Stimulated activated CD4-positive, alpha-beta T cell treated with anti-CD3 and anti-CD28 coated beads, Interleukin-15, amount 100 ng/mL, for 24 hours (primary cell): ENCODE data around the gene BCL2L11.

Source experiments
- DNase-seq: peaks from one replicate; pipeline ENCODE4 v3.0.0-alpha.2; 2020

The BCL2L11 gene

DNA sequence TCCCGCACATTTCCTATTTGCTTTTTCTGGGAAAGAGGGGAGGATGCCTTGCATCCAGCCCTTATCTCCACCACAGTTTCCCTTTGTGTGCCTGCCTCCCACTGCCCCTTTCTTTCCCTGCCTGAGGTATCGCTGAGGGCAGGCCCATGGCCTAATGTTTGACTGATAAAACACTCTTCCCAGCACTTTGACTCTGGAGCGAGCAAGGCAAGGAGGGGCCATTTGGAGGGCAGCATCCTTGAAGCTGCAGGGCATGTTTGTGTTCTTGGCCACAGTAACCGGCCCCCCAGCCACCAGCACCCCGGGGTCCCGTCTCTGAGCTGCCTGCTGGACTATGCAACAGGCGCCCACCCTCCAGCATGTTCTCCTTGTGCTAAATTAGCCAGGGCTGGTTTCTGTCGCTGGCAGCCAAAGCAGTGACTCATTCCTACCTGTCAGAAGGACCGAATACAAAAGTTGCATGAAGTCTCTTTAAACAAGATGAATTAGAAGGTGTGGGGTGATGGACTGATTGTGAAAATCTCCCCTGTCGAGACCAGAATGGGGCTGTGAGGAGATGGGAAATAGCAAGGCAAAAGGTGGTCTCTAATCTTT is 50.7 kb downstream of the BCL2L11 start:
- DNase-seq, result peak; percentile 14

DNA sequence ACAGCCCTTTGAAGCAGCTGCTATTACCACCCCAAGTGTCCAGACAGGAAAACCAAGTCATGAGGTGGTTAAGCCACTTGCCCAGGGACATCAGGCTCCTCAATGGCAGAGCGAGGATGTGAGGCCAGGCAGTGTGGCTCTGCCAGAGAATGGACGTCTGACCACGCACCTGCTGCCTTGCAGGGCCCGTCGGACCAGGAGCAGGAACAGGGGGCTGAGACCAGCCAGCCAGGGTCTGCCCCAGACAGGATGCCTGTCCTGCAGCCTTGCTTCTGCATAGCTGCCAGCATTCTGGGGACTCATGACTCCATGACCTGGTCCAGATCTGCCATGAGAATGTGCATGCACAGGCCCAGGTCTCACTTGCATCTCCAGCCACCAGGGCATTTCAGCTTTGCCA is 52.0 kb downstream of the BCL2L11 start:
- DNase-seq, result no peak

GRCh38 chr2:111173338-111173737 is 52.6 kb downstream of the BCL2L11 start:
- no peak for DNase-seq

GRCh38 chr2:111173856-111174255 is 53.1 kb downstream of the BCL2L11 start:
- DNase-seq, result no peak

GRCh38 chr2:111175615-111176014 is 54.9 kb downstream of the BCL2L11 start:
- no peak for DNase-seq

GRCh38 chr2:111176388-111176787 is 55.7 kb downstream of the BCL2L11 start:
- DNase-seq, result no peak

DNA sequence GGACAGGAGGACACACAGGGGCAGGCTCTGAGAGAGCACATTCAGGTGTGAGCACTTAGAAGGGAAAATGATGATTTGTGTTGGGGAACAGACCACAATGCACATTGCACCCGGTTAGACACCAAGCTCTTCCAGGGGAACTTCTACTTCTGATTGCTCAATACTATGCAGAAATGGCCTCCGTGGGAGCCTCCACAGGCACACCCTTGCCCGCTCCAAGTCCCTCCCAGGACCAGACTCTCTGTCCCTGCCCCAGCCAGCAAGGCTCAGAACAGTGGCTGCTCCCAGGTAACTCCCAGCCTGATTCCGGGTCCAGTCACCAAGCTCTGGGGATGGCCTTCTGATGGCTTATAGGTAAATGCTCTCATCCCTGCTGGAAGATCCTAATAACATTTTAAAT is 56.2 kb downstream of the BCL2L11 start:
- no peak for DNase-seq

GRCh38 chr2:111178296-111178695 is 57.6 kb downstream of the BCL2L11 start:
- DNase-seq, result no peak

- no peak for DNase-seq
Observed at GRCh38 chr2:111178730-111179405, 58.2 kb downstream of the BCL2L11 start.

DNA sequence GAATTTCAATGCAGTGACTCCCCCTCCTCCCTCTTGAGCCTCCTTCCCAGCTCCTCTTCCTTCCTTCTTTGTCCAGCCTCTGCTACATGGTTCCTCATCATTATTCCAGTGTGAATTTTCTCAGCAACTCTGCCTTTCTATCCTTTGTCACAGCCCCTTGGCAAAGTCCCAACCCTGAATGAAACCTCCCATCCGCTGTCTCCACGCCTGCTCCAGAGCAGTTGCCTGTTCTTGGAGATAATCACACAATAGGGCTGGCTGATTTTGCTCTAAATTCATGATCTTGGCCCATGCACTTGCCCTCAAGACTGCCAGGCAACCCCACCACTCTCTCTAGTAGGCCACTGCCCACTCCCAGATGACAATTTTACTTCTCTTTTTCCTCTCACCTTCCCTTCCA is 61.4 kb downstream of the BCL2L11 start:
- DNase-seq, result no peak

- DNase-seq, result no peak
Observed at GRCh38 chr2:111182740-111183139, 62.0 kb downstream of the BCL2L11 start.

DNA sequence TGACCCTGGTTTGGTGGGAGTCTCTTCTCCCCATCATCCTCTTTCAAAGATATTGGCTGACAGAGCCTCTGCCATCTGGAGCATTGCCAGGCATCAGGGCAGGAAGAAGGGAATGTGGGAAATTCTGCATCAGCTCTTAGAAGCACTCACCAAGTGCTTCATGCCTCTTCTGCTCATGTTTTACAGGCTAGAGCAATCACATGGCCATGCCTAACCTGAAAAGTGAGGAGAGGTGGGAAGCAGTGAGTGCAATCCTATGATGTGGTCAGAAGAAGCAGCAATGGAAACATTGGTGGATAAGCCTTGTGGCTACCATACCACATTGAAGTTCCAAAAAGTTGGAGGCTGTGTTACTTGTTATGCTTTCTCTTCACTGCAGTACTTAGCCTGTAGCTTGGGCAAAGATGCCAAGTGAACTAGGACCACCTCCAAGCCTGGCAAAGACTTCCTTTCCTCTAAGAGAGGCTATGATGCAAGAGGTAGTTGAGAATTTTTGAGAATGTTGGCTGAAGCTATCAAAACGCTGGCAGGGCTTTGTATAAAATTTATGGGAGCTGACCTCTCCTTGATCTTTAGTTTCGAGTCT is 64.1 kb downstream of the BCL2L11 start:
- DNase-seq, result no peak

- no peak for DNase-seq
Observed at GRCh38 chr2:111185361-111186022, 64.8 kb downstream of the BCL2L11 start.

DNA sequence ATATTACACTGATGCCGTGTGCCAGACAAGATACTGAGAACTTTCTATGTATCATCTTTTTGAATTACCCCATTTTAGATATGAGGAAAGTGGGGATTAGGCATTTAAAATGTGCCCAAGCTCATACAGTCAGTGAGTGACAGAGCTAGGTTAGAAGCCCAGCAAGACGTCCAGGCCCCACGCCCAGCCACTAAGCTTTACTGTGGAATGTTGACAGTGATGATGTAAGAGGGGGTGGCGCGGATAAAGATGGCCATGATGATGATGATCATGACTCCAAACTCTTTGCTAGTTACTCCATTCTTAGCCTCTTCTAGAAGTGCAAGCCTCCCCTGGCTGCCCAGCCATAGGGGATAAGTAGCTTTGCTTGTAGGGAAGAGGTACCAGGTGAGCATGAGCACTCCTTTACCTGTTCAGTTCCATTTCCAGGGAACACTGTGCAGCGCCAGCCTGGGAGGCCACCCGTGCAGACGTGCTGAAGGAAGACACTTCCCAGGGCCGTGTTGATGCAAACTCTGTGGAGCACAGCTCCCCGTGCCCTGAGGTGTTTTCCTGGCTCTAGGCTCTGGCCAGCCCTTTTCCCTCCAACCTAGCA is 65.5 kb downstream of the BCL2L11 start:
- DNase-seq, result no peak

DNA sequence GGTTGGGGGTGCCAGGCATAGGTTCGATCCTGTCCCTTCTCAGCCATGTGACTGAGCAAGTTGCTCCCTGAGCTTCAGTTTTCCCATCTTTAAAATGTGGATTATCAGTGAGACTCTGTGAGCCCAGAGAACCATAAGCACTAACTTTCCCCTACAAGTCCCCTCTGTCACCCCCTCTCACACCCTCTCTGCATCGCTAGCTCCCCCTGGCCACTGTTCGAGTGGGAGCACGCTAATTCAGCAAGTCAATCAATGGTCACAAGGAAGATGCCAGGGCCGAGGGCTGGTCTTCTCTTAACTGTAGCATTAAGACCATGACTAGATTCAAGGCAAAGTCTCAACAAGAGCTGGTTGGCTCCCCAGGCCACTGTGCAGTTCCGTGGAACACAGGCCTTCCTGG is 66.2 kb downstream of the BCL2L11 start:
- no peak for DNase-seq

- DNase-seq, result no peak
Observed at GRCh38 chr2:111188681-111189080, 68.0 kb downstream of the BCL2L11 start.

DNA sequence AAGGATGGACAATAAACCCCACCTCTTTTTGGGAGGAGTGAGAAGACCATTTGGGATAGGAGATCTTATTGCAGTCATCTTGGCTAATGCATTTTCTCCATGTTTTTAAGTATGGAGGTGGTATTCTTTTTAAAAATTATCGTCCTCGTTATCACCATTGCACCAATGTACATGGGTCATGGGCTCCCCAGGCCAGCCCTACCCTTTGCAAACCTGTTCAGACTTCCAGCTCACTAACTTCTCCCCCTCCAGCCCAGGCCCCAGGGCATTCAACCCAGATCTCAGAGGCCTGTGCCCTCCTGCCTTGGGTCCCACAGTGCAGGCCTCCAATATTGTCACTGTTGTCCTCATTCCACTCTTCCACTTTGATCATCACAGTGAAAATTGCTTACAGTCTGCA is 68.4 kb downstream of the BCL2L11 start:
- DNase-seq, result no peak

GRCh38 chr2:111190816-111191540 is 70.3 kb downstream of the BCL2L11 start:
- DNase-seq, result no peak

GRCh38 chr2:111191877-111192276 is 71.2 kb downstream of the BCL2L11 start:
- no peak for DNase-seq

DNA sequence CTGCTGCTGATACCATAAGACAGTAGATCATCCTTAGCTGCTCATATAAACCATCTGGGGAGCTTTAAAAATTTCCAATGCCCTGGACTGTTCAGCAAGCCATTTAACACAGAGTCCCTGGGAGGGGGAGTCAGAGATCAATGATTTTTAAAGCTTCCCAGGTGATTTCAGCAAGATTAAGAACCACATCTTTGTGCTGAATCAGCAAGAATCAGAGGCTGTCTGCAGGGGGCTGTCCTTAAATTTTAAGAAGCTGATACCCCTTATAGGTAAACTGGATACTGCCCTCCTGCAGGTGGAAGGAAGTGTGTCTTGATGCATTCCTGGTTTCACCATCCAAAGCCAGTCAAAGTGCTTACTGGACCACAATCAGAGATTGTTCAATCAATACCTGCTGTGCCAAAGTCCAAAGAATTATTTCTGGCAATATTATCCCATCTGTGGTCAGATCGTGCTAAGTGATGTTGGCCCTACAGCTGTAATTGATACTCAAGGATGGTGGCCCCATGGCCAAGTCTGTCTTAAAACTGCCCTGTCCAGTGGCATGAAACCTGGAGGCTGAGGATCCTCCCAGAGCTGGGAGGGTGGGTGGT is 72.2 kb downstream of the BCL2L11 start:
- no peak for DNase-seq

DNA sequence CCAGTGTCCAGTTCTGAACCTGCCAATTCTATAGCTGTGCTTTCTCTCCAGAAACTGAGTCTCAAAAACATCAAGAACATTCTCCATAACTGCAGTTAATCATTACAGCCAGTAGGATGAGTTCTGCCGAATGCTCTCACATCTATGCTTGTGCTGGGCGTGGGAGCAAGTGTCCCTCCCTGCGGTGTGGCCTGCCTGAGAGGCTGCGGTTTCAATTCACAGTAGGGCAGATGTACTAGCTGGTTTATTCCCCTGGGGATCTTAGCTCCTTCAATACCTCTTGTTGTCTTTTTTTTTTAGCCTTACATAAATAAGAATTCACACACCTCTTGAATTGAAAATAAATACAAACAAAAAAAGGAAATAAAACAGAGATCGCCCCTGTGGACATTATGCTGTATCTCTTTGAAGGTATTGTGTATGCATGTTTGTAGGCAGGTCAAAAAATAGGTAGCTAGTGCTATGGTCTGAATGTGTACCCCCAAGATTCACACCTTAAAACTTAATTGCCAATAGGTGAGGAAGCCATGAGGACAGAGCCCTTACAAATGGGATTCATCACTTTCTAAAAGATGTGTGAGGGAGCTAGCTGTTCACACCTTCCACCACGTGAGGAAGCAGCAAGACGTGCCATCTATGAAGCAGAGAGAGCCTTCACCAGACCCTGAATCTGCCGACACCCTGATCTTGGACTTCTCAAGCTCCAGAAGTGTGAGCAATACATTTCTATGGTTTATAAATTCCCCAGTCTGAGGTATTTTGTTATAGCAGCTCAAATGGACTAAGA is 74.3 kb downstream of the BCL2L11 start:
- DNase-seq, result no peak

GRCh38 chr2:111196435-111196834 is 75.7 kb downstream of the BCL2L11 start:
- no peak for DNase-seq
